Brain microvascular endothelial cell (primary cell): ENCODE data around the gene GPD2.

Experiments
- DNase-seq: peaks from one replicate; pipeline ENCODE4 v3.0.0-alpha.2; 2020
- H3K27ac ChIP-seq: fragments of 250-450 bp; sonication (Bioruptor Pico); 2 replicates; pipeline ENCODE4 v1.5.1; 2020; ENCODE audit warnings: mild to moderate bottlenecking, moderate library complexity
- H3K27me3 ChIP-seq: fragments of 250-450 bp; sonication (Bioruptor Pico); replicated peaks from 2 replicates; pipeline ENCODE4 v1.5.1; 2020; ENCODE audit warnings: mild to moderate bottlenecking
- H3K36me3 ChIP-seq: fragments of 250-450 bp; sonication (Bioruptor Pico); replicated peaks from 2 replicates; pipeline ENCODE4 v1.5.1; 2020; ENCODE audit warnings: mild to moderate bottlenecking
- H3K4me3 ChIP-seq: 2 replicates; pipeline ENCODE4 v1.5.1; 2011; ENCODE audit warnings: low read depth, mild to moderate bottlenecking, control low read depth, low read length, moderate library complexity
- in situ Hi-C: cut with HindIII; loops from 2 replicates; pipeline ENCODE4 v1.10.0; 2017; ENCODE audit warnings: low sequenced_read_pairs, low pct_ligation_motif_present
- TF ChIP-seq, protein P1 (sequence below): IDR thresholded peaks from 2 replicates; pipeline ENCODE4 v1.5.1; 2011; ENCODE audit warnings: low read depth, mild to moderate bottlenecking, moderate library complexity, low read length, control low read depth, inconsistent platforms; ENCODE audit errors: missing control alignments

The GPD2 gene

DNA sequence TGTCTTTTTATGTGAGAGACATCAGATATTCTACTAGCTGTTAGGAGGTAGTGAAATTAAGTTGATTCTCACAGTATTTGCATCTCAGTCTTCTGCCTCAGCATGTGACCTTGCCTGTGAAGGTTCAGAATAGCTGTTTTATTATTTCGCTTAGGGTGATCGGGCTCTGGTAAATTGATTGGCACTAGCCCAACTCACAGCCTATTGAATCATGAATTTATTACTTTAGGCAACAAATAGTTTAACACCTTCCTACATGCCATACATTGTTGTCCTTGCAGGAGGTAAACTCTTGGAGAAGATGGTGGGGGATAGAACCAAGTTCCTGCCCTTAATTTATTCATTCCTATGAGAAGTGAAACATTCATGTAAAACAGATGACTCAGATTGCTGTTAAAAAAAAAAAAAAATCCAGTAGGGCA lies 101.9 kb downstream of the GPD2 start:
- Histone ChIP-seq H3K36me3 (no peaks in the 10 kb centered on the region), H3K27ac (peak overlapping the region; percentile 20), H3K4me3 (no peak overlapping the region), H3K27me3 (no peaks in the 10 kb centered on the region)
- in situ Hi-C loops: no loop called here
- DNase-seq: no peak
- TF ChIP-seq, protein P1, sequence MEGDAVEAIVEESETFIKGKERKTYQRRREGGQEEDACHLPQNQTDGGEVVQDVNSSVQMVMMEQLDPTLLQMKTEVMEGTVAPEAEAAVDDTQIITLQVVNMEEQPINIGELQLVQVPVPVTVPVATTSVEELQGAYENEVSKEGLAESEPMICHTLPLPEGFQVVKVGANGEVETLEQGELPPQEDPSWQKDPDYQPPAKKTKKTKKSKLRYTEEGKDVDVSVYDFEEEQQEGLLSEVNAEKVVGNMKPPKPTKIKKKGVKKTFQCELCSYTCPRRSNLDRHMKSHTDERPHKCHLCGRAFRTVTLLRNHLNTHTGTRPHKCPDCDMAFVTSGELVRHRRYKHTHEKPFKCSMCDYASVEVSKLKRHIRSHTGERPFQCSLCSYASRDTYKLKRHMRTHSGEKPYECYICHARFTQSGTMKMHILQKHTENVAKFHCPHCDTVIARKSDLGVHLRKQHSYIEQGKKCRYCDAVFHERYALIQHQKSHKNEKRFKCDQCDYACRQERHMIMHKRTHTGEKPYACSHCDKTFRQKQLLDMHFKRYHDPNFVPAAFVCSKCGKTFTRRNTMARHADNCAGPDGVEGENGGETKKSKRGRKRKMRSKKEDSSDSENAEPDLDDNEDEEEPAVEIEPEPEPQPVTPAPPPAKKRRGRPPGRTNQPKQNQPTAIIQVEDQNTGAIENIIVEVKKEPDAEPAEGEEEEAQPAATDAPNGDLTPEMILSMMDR: no peak

DNA sequence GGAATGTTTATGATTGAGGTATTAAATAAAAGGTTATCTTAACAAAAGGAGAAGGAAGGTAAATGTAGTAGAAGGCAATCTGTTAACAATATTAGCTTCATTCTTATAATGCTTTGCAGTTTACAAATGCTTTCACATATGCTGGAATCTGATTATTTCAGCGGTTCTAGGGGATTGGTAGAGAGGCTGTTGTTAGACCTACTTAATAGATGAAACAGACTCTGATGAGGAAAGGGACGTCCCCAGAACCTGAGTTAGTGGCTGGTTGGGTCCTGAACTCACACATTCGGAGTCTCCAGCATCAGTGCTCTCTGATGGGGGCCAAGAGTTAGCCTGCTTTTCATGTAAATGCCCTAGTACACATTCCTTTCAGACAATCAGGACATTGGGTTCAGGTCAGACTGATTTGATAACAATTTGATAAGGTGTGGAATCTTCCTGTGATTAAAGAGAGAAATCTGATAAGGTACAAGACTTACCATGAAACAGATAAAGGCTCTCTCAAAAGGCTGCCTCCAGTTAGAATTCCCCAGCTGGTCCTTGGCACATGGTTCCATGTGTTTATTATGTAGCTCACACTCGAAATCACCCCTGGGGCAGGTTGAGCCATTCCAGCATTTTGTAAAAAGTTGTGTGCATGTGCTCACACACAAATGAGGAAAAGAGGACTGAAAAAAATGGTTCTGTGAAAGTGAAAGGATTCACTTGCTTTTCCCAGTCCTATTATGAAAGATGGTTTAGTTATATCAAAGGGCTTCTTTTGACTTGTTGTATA lies 103.1 kb downstream of the GPD2 start:
- in situ Hi-C loops: no loop called here
- DNase-seq: no peak
- no peak overlapping the region for H3K4me3 ChIP-seq
- TF ChIP-seq, protein P1: no peak
- no peaks in the 10 kb centered on the region for H3K27me3 ChIP-seq
- no peak overlapping the region for H3K27ac ChIP-seq
- no peaks in the 10 kb centered on the region for H3K36me3 ChIP-seq

DNA sequence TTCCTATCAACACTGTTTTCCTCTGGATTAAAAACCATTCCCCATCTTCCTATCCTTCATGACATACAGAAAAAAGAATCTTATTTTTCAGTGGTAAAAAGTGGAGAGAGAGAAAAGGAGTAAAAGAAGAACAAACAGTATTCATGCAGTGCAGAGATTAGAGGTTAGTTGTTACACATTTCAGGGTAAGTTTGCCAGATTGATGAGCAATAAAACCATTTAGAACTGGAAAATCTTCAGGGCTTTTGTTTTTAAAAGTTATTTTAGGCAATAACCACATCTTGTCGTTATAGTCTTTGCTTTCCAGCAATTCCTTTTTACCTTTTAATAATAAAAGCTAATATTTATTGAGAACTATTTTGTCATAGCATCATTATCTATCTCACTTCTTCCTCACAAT lies 104.5 kb downstream of the GPD2 start:
- TF ChIP-seq, protein P1: no peak
- in situ Hi-C loops: no loop called here
- DNase-seq: no peak

DNA sequence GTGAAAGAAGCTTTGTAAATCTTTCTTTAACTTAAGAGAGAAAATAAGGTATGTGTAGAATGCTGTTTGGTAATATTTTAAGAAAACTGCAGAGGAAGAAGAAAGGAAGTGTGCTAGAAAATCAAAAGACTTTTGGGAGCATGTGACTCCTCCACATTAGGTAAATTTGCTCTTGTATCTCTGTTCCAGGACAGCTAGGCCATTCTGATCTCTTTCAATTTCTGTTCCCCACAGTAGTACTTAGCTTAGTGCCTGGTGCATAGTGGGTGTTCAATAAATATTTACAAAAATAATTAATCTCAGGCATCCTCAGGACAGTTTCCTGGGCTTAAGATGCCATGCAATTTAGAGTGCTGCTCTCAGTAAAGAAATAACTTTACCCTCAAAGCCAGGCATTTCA lies 105.0 kb downstream of the GPD2 start:
- H3K27ac ChIP-seq: no peak overlapping the region
- DNase-seq: no peak
- TF ChIP-seq, protein P1: no peak
- in situ Hi-C loops: no loop called here
- no peak overlapping the region for H3K4me3 ChIP-seq
- no peaks in the 10 kb centered on the region for H3K27me3 ChIP-seq
- H3K36me3 ChIP-seq: no peaks in the 10 kb centered on the region

More for the DNA sequence above, 104.5 kb downstream of the GPD2 start:
- Histone ChIP-seq H3K27ac (no peak overlapping the region), H3K36me3 (no peaks in the 10 kb centered on the region), H3K27me3 (no peaks in the 10 kb centered on the region), H3K4me3 (no peak overlapping the region)

DNA sequence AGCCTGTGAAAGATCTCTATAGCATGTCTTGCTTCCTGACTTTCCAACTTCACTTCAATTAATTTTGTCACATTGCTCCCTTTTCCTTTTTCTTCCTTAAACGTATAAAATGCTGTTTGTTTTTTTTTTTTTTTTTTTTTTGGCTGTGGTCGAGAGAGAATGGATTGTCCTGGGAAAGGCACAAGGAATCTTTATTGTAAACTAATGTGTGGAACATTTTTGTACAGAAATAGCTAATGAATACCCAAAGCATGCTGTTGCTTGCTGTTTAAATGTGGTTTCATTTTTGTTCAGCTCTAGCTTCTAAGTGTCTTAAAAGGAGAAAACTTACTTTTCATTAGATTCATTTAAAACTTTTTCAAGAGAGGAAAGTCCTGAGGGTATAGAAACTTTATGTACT lies 105.5 kb downstream of the GPD2 start:
- Histone ChIP-seq H3K36me3 (no peaks in the 10 kb centered on the region), H3K4me3 (no peak overlapping the region), H3K27me3 (no peaks in the 10 kb centered on the region), H3K27ac (no peak overlapping the region)
- DNase-seq: no peak
- TF ChIP-seq, protein P1: no peak
- in situ Hi-C loops: no loop called here

DNA sequence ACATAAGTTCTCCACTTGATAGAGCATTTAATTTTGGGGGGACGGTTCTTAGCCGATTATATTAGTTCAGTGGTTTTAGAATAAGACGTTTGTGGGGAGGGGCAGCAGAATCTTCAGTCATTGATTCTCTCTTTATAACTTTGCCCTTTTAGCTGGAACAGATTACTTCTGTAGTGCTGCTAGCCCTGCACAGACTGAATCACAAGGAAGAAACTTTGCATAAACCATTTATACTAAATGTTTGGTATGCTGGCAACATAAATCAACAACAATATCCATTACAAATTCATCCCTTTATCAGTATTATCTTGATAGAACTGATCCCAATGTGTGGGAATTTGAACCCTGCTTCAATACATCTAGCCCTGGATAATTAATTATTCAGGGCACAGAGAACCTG lies 112.2 kb downstream of the GPD2 start:
- DNase-seq: no peak
- Histone ChIP-seq H3K4me3 (no peak overlapping the region), H3K27me3 (no peaks in the 10 kb centered on the region), H3K36me3 (no peaks in the 10 kb centered on the region), H3K27ac (no peak overlapping the region)
- in situ Hi-C loops: no loop called here
- TF ChIP-seq, protein P1: no peak
